ENCODE measurements around the gene CCDC146. TPM values are rescaled to one million over a fixed set of nuclear protein-coding genes. Genes with fewer than 3 reads are reported as not detected.

The CCDC146 gene
- polyA plus RNA-seq, 1 of the 3 experiments (the other 2 are of a cell fraction), result 2.7 TPM

DNA sequence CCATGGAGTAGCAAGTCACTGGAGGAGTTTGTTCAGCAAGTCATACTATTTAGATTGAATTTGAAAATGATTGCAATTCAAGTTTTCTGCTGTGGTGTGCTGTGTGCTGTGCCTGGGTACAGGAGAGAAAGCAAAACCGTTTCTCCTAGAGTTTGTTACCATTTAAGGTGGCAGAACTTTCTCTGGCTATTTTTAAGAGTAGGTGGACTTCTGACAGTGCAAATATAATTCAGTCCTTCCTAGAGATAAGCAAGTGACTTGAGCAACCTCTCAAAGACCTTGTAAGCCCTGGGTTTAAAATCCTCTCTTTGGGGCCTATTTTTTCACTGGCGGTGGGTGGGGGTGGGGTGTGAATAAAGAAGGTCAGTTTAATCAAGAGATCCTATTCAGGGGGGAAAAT, 120.1 kb downstream of the CCDC146 start:
- no peaks in the 10 kb centered on the region for H3K27me3 ChIP-seq (ENCODE audit: insufficient read depth)
- ChIA-PET POLR2A (no interaction called here), CTCF (interaction anchor here (1.4 kb wide), 1 partner anchor 89 kb away, joined by 8 read pairs; no protein-coding TSS in a partner anchor)
- no peaks in the 10 kb centered on the region for H3K36me3 ChIP-seq (replicated peaks in 1 of 2; ENCODE audit: control insufficient read depth in 1 of 2, insufficient read depth in 2 of 2, low read length in 1 of 2)
- TF ChIP-seq, protein P1, sequence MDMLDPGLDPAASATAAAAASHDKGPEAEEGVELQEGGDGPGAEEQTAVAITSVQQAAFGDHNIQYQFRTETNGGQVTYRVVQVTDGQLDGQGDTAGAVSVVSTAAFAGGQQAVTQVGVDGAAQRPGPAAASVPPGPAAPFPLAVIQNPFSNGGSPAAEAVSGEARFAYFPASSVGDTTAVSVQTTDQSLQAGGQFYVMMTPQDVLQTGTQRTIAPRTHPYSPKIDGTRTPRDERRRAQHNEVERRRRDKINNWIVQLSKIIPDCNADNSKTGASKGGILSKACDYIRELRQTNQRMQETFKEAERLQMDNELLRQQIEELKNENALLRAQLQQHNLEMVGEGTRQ (IDR thresholded peaks at IDR 0.05; ENCODE audit: borderline replicate concordance, low read depth, low read length), result no peak
- TF ChIP-seq JUND (IDR thresholded peaks at IDR 0.05), result no peak
- TF ChIP-seq EZH2phosphoT487 (IDR thresholded peaks at IDR 0.05; ENCODE audit: borderline replicate concordance, low read depth), result no peak
- TF ChIP-seq RXRA (IDR thresholded peaks at IDR 0.05; ENCODE audit: borderline replicate concordance, low read depth), result no peak
- TF ChIP-seq POLR2AphosphoS5 (IDR thresholded peaks at IDR 0.05; ENCODE audit: low read depth, low read length), result no peak
- no peak for TF ChIP-seq MXI1 (IDR thresholded peaks at IDR 0.05; ENCODE audit: low read depth, low read length)
- no peak for TF ChIP-seq RFX5 (IDR thresholded peaks at IDR 0.05; ENCODE audit: low read length)
- TF ChIP-seq, protein P2, sequence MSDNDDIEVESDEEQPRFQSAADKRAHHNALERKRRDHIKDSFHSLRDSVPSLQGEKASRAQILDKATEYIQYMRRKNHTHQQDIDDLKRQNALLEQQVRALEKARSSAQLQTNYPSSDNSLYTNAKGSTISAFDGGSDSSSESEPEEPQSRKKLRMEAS (IDR thresholded peaks at IDR 0.05; ENCODE audit: low read depth), result no peak
- no peak for TF ChIP-seq YY1 (IDR thresholded peaks at IDR 0.05; ENCODE audit: low read depth)
- TF ChIP-seq, protein P3, sequence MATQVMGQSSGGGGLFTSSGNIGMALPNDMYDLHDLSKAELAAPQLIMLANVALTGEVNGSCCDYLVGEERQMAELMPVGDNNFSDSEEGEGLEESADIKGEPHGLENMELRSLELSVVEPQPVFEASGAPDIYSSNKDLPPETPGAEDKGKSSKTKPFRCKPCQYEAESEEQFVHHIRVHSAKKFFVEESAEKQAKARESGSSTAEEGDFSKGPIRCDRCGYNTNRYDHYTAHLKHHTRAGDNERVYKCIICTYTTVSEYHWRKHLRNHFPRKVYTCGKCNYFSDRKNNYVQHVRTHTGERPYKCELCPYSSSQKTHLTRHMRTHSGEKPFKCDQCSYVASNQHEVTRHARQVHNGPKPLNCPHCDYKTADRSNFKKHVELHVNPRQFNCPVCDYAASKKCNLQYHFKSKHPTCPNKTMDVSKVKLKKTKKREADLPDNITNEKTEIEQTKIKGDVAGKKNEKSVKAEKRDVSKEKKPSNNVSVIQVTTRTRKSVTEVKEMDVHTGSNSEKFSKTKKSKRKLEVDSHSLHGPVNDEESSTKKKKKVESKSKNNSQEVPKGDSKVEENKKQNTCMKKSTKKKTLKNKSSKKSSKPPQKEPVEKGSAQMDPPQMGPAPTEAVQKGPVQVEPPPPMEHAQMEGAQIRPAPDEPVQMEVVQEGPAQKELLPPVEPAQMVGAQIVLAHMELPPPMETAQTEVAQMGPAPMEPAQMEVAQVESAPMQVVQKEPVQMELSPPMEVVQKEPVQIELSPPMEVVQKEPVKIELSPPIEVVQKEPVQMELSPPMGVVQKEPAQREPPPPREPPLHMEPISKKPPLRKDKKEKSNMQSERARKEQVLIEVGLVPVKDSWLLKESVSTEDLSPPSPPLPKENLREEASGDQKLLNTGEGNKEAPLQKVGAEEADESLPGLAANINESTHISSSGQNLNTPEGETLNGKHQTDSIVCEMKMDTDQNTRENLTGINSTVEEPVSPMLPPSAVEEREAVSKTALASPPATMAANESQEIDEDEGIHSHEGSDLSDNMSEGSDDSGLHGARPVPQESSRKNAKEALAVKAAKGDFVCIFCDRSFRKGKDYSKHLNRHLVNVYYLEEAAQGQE (IDR thresholded peaks at IDR 0.05; ENCODE audit: low read depth, low read length), result no peak
- TF ChIP-seq GATA2 (CRISPR knock-in tag; IDR thresholded peaks at IDR 0.05), result no peak
- TF ChIP-seq FOSL2 (IDR thresholded peaks at IDR 0.05; ENCODE audit: borderline replicate concordance, low read depth), result no peak
- TF ChIP-seq ELF1 (IDR thresholded peaks at IDR 0.05), result no peak
- no peaks in the 10 kb centered on the region for H3K79me2 ChIP-seq (ENCODE audit: insufficient read depth)
- DNase-seq, result no peak
- H3K9me3 ChIP-seq, result no peaks in the 10 kb centered on the region
- H4K20me1 ChIP-seq (ENCODE audit: insufficient read depth), result no peaks in the 10 kb centered on the region
- H3K4me1 ChIP-seq (ENCODE audit: control insufficient read depth in 1 of 2, insufficient read depth in 2 of 2, low read depth in 1 of 2, low read length in 1 of 2), result peaks cover 0 to 10% of the 10 kb centered on the region in 2 experiments; a peak in 2 of 4 replicates
- no peaks in the 10 kb centered on the region for H3F3A ChIP-seq (replicated peaks; ENCODE audit: insufficient read depth)
- 85% methylated on average over 2 of the region's 2 CpGs for WGBS (ENCODE audit: low lambda C conversion rate)
- no peak overlapping the region for H2AFZ ChIP-seq (ENCODE audit: low read depth)
- no peak overlapping the region for H3K4me2 ChIP-seq
- no peak overlapping the region for H3K27ac ChIP-seq (ENCODE audit: low read depth in 2 of 2, low read length in 1 of 2)
- H3K4me3 ChIP-seq (ENCODE audit: low read depth in 2 of 2, low read length in 1 of 2), result no peak overlapping the region
- no peaks in the 10 kb centered on the region for H3K9me2 ChIP-seq
- no peak overlapping the region for H3K9ac ChIP-seq
